PC-3 (cell line): ENCODE data around the gene SMIM36. TPM values are rescaled to one million over a fixed set of nuclear protein-coding genes. Genes with fewer than 3 reads are reported as not detected.

Experiments used
- ATAC-seq: fragments of 200-7000 bp; cut with Tn5 transposase; 2 replicates; pipeline ENCODE4 v1.9.1; 2020; ENCODE audit warnings: mild to moderate bottlenecking, moderate library complexity
- BruUV-seq: library from RNA; stranded (reverse); fragments of 400-500 nt; replicated peaks from 2 replicates; lab custom pipeline; 2021; lab: Mats Ljungman, UMichigan
- CTCF ChIA-PET: fragments of 300-600 bp; sonication (Branson Sonifier 250); formaldehyde crosslinking; loops from one replicate; lab custom pipeline; 2022; ENCODE audit warnings: antibody characterized with exemption; lab: Charles Lee
- POLR2A ChIA-PET: fragments of 300-600 bp; sonication (Branson Sonifier 250); formaldehyde crosslinking; loops from one replicate; lab custom pipeline; 2022; ENCODE audit warnings: antibody characterized with exemption; ENCODE audit not compliant: unreplicated experiment; lab: Charles Lee
- DNase-seq: peaks from one replicate; pipeline ENCODE4 v3.0.0-alpha.2; 2015
- H2AFZ ChIP-seq: fragments of 300-600 bp; sonication (generic); 2 replicates; pipeline ENCODE4 v1.6.0; 2016; ENCODE audit warnings: antibody characterized with exemption, low read length
- H3F3A ChIP-seq: fragments of 300-600 bp; sonication (generic); one replicate; pipeline ENCODE4 v1.6.0; 2017; ENCODE audit warnings: antibody characterized with exemption, low read length, control low read depth, mild to moderate bottlenecking; ENCODE audit not compliant: unreplicated experiment
- H3K27ac ChIP-seq: fragments of 300-600 bp; sonication (generic); 2 replicates; pipeline ENCODE4 v1.5.1; 2016; ENCODE audit warnings: mild to moderate bottlenecking, low read length
- H3K27me3 ChIP-seq: fragments of 300-600 bp; sonication (generic); 2 replicates; pipeline ENCODE4 v1.6.1; 2016; ENCODE audit warnings: low read length, mixed read lengths
- H3K36me3 ChIP-seq: fragments of 300-600 bp; sonication (generic); 2 replicates; pipeline ENCODE4 v1.6.1; 2016; ENCODE audit warnings: low read depth, mixed run types, low read length, mixed read lengths
- H3K4me1 ChIP-seq: fragments of 300-600 bp; sonication (generic); 2 replicates; pipeline ENCODE4 v1.5.1; 2016; ENCODE audit warnings: low read length; ENCODE audit not compliant: insufficient read depth
- H3K4me2 ChIP-seq: fragments of 300-600 bp; sonication (generic); 2 replicates; pipeline ENCODE4 v1.6.0; 2016; ENCODE audit warnings: low read length
- H3K4me3 ChIP-seq: fragments of 300-600 bp; sonication (generic); 2 replicates; pipeline ENCODE4 v1.5.1; 2016; ENCODE audit warnings: mild to moderate bottlenecking, low read length, mixed read lengths
- H3K79me2 ChIP-seq: fragments of 300-600 bp; sonication (generic); 2 replicates; pipeline ENCODE4 v1.6.1; 2017; ENCODE audit warnings: low read length, mixed read lengths
- H3K9ac ChIP-seq: fragments of 300-600 bp; sonication (generic); 2 replicates; pipeline ENCODE4 v1.6.0; 2016; ENCODE audit warnings: mild to moderate bottlenecking, low read length
- H3K9me2 ChIP-seq: fragments of 300-600 bp; sonication (generic); replicated peaks from 2 replicates; pipeline ENCODE4 v1.6.1; 2016; ENCODE audit warnings: mixed run types, low read length, mixed read lengths
- H3K9me3 ChIP-seq: fragments of 300-600 bp; sonication (generic); 2 replicates; pipeline ENCODE4 v1.6.1; 2016; ENCODE audit warnings: low read length, mixed read lengths
- H4K20me1 ChIP-seq: fragments of 300-600 bp; sonication (generic); 2 replicates; pipeline ENCODE4 v1.6.1; 2016; ENCODE audit warnings: low read length, mixed read lengths
- EZH2 ChIP-seq: fragments of 300-600 bp; sonication (generic); IDR thresholded peaks from one replicate; pipeline ENCODE4 v1.6.1; 2017; ENCODE audit warnings: antibody characterized with exemption, mild to moderate bottlenecking, low read length; ENCODE audit not compliant: unreplicated experiment
- EZH2phosphoT487 ChIP-seq: fragments of 300-600 bp; sonication (generic); IDR thresholded peaks from 2 replicates; pipeline ENCODE4 v1.6.1; 2018; ENCODE audit warnings: mild to moderate bottlenecking, antibody characterized with exemption, low read length, borderline replicate concordance
- intact Hi-C: fragments of 100-400 bp; cut with micrococcal nuclease; formaldehyde crosslinking; loops from 2 replicates; pipeline ENCODE4 v1.9.0; 2023
- total RNA-seq: library from RNA; depleted of rRNA; stranded (reverse); fragments of >200 nt; gene quantifications from 2 replicates; pipeline ENCODE4 v1.2.3, GENCODE V29; 2014
- TF ChIP-seq, protein P1 (sequence below): fragments of 300-600 bp; sonication (generic); conservative IDR thresholded peaks from 2 replicates; pipeline ENCODE4 v1.5.1; 2017; ENCODE audit warnings: antibody characterized with exemption, low read depth, mild to moderate bottlenecking, low read length

SMIM36 gene
- total RNA-seq, 1 experiment from 2014 or later = not detected

DNA sequence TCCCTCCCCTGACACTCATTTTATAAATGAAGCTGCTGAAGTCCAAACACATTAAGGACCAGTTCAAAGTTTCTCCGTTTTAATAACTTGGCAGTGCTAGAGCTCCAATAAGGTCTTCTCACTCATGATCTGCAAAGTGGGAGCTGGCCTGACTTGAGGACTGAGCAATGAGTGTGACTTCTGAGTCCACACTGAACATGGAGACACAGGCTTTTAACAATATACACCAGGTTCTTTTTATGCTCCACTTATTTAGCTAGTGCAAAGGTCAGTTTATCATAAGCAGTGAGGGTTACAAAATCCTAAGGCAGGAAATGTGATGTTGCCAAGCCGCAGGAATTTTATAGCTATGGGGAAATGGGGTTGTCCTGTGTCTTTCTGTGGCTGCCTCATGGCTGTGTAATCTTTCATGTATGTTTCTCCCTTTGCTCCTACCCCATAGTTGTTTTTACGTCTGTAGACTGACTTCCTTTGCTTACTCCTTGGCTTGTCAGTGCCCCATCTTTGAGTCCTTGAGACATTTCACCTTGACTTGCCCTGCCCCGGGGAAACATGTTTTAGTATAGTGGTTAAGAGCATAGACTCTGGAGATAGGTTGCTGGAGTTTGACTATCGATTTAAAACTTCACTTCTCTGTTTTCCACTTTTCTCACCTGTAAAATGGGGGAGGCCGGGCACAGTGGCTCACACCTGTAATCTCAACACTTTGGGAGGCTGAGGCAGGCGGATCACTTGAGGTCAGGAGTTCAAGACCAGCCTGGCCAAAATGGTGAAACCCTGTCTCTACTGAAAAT, 77.4 kb downstream of the SMIM36 start:
- peak overlapping the region; percentile 92 for H3K4me2 ChIP-seq
- POLR2A ChIA-PET = interaction anchor here (0.6 kb wide), 2 partner anchors 64 to 1674 kb away, joined by 4 read pairs; no protein-coding TSS in a partner anchor
- H3K27me3 ChIP-seq = no peaks in the 10 kb centered on the region
- H4K20me1 ChIP-seq = no peaks in the 10 kb centered on the region
- no peaks in the 10 kb centered on the region for H3K9me2 ChIP-seq
- H2AFZ ChIP-seq = no peak overlapping the region
- intact Hi-C loops = loop anchor here (1.0 to 10.0 kb wide), 7 partner anchors 14 to 269 kb away; no protein-coding TSS in a partner anchor
- ATAC-seq (peak; percentile 73), DNase-seq (peak; percentile 99)
- peak overlapping the region; percentile 96 for H3K27ac ChIP-seq
- CTCF ChIA-PET = interaction anchor here (0.5 to 1.4 kb wide), 4 partner anchors 19 to 387 kb away, joined by 3 to 5 read pairs (median 4); no protein-coding TSS in a partner anchor
- peaks cover 40% of the 10 kb centered on the region for H3K4me1 ChIP-seq
- H3K9me3 ChIP-seq = no peaks in the 10 kb centered on the region
- H3F3A ChIP-seq = peaks cover 6% of the 10 kb centered on the region
- peak overlapping the region; percentile 73 for H3K9ac ChIP-seq
- TF ChIP-seq EZH2 (no peak), EZH2phosphoT487 (no peak)
- TF ChIP-seq, protein P1, sequence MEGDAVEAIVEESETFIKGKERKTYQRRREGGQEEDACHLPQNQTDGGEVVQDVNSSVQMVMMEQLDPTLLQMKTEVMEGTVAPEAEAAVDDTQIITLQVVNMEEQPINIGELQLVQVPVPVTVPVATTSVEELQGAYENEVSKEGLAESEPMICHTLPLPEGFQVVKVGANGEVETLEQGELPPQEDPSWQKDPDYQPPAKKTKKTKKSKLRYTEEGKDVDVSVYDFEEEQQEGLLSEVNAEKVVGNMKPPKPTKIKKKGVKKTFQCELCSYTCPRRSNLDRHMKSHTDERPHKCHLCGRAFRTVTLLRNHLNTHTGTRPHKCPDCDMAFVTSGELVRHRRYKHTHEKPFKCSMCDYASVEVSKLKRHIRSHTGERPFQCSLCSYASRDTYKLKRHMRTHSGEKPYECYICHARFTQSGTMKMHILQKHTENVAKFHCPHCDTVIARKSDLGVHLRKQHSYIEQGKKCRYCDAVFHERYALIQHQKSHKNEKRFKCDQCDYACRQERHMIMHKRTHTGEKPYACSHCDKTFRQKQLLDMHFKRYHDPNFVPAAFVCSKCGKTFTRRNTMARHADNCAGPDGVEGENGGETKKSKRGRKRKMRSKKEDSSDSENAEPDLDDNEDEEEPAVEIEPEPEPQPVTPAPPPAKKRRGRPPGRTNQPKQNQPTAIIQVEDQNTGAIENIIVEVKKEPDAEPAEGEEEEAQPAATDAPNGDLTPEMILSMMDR = no peak
- H3K4me3 ChIP-seq = peak overlapping the region; percentile 59
- H3K79me2 ChIP-seq = no peaks in the 10 kb centered on the region
- BruUV-seq = no TSS peak
- H3K36me3 ChIP-seq = no peaks in the 10 kb centered on the region

DNA sequence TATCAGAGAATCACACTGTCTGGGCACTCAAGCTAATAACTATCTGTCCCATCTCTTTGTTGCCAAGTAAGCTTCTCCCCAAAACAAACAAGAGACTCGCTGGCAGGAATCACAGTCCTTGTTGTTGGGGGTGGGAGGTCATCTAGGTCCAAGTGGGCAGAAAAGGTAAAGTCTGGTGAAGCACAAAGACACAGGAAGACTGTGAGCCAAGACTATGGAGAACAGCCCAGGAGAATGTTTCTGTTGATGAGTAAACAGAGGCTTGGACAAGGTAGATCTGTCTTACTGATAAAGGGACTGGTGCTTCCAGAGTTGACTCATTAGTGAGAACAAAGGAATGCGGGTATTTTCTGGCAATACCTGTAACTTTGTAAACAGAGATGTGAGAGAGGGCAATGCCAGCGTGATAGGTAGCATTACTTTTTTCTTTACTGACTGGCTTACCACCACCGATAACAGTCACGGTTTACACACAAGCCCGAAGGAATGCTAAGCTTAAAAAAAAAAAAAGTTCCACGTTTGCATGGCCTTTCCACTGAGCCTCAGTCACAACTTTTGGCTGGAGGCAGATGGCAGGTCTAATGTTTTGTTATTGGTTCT, 78.1 kb downstream of the SMIM36 start:
- no TSS peak for BruUV-seq
- Histone ChIP-seq H3K9me3 (no peaks in the 10 kb centered on the region), H3K4me2 (peak overlapping the region; percentile 92), H3K36me3 (no peaks in the 10 kb centered on the region), H3K9ac (peak overlapping the region; percentile 73), H3K9me2 (no peaks in the 10 kb centered on the region), H3K79me2 (no peaks in the 10 kb centered on the region), H3K27me3 (no peaks in the 10 kb centered on the region), H2AFZ (no peak overlapping the region), H4K20me1 (no peaks in the 10 kb centered on the region), H3F3A (peaks cover 6% of the 10 kb centered on the region), H3K4me3 (peak overlapping the region; percentile 59), H3K27ac (peak overlapping the region; percentile 96), H3K4me1 (peaks cover 40% of the 10 kb centered on the region)
- ChIA-PET POLR2A (interaction anchor here (0.6 kb wide), 2 partner anchors 64 to 275 kb away, joined by 4 to 8 read pairs; no protein-coding TSS in a partner anchor), CTCF (interaction anchor here (0.5 to 1.4 kb wide), 4 partner anchors 19 to 387 kb away, joined by 3 to 5 read pairs (median 4); no protein-coding TSS in a partner anchor)
- peak; percentile 99 for DNase-seq
- peak; percentile 85 for ATAC-seq
- TF ChIP-seq EZH2phosphoT487 (peak; percentile 57; the same call in 1 of the 2 replicates), EZH2 (no peak)
- TF ChIP-seq, protein P1 = no peak
- intact Hi-C loops = loop anchor here (1.0 to 10.0 kb wide), 7 partner anchors 13 to 268 kb away; no protein-coding TSS in a partner anchor
